OCI-LY1 (cell line): ENCODE results near the gene NDUFS8.
"Not testable (repeated sequence)": the region's sequence is repeated elsewhere in the genome, so short reads cannot be mapped to it uniquely, and the experiment has no call there.

Experiments used
- EZH2 ChIP-seq: fragments of 200-600 bp; sonication (generic), shearing (Covaris generic); IDR thresholded peaks from 2 replicates; pipeline ENCODE4 v1.8.0; 2017; ENCODE audit warnings: borderline replicate concordance, mixed run types, mild to moderate bottlenecking, antibody characterized with exemption, low read length, moderate library complexity, mixed read lengths
- TF ChIP-seq, protein P1 (sequence below): fragments of 200-600 bp; sonication (generic), shearing (Covaris generic); IDR thresholded peaks from 2 replicates; pipeline ENCODE4 v1.5.1; 2017; ENCODE audit warnings: mild to moderate bottlenecking, antibody characterized with exemption, low read length, moderate library complexity, mixed read lengths

- TF ChIP-seq, protein P1, sequence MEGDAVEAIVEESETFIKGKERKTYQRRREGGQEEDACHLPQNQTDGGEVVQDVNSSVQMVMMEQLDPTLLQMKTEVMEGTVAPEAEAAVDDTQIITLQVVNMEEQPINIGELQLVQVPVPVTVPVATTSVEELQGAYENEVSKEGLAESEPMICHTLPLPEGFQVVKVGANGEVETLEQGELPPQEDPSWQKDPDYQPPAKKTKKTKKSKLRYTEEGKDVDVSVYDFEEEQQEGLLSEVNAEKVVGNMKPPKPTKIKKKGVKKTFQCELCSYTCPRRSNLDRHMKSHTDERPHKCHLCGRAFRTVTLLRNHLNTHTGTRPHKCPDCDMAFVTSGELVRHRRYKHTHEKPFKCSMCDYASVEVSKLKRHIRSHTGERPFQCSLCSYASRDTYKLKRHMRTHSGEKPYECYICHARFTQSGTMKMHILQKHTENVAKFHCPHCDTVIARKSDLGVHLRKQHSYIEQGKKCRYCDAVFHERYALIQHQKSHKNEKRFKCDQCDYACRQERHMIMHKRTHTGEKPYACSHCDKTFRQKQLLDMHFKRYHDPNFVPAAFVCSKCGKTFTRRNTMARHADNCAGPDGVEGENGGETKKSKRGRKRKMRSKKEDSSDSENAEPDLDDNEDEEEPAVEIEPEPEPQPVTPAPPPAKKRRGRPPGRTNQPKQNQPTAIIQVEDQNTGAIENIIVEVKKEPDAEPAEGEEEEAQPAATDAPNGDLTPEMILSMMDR: not testable (repeated sequence)
- not testable (repeated sequence) for TF ChIP-seq EZH2
Observed at GRCh38 chr11:67982255-67982857, 48.1 kb upstream of the NDUFS8 start.
